GM12878 (cell line): Measurements from ENCODE around the gene TK1. TPM values are rescaled to one million over a fixed set of nuclear protein-coding genes. Genes with fewer than 3 reads are reported as not detected.
A peak's percentile ranks its signal among the peaks of the same experiment; 100 is the strongest.

Experiments used
- EED ChIP-seq: sonication (generic); IDR thresholded peaks from 2 replicates; pipeline ENCODE4 v1.6.1; 2016; ENCODE audit warnings: antibody characterized with exemption, low read depth
- ETV6 ChIP-seq, 2 experiments: fragments of 450-650 bp in 1 of 2; IDR thresholded peaks in 1 of 2; conservative IDR thresholded peaks in 1 of 2; 2 replicates each; pipeline ENCODE4 v1.6.1; 2014; ENCODE audit warnings: antibody characterized with exemption in 1 of 2, borderline replicate concordance in 1 of 2, low read depth in 1 of 2, mild to moderate bottlenecking in 1 of 2, moderate library complexity in 1 of 2
- IKZF2 ChIP-seq, 2 experiments: fragments of 450-650 bp; IDR thresholded peaks; 2 replicates each; pipeline ENCODE4 v1.6.1; 2017; ENCODE audit warnings: mild to moderate bottlenecking in 2 of 2, moderate library complexity in 2 of 2
- LARP7 ChIP-seq: fragments of 450-650 bp; IDR thresholded peaks from 2 replicates; pipeline ENCODE4 v1.6.1; 2017; ENCODE audit warnings: mild to moderate bottlenecking
- MTA3 ChIP-seq: IDR thresholded peaks from 2 replicates; pipeline ENCODE4 v1.6.1; 2012; ENCODE audit warnings: low read length, inconsistent platforms, borderline replicate concordance
- POLR2A ChIP-seq: IDR thresholded peaks from 2 replicates; pipeline ENCODE4 v1.6.1; 2011; ENCODE audit warnings: low read depth, mild to moderate bottlenecking, low read length
- POLR2AphosphoS2 ChIP-seq: IDR thresholded peaks from 2 replicates; pipeline ENCODE4 v1.6.1; 2011; ENCODE audit warnings: low read depth, mild to moderate bottlenecking, low read length, improper control_type of control experiment, moderate library complexity
- RAD21 ChIP-seq: IDR thresholded peaks from 2 replicates; pipeline ENCODE4 v1.6.1; 2011; ENCODE audit warnings: mild to moderate bottlenecking, low read depth, low read length, moderate library complexity; ENCODE audit not compliant: insufficient read depth
- SMARCA5 ChIP-seq: fragments of 450-650 bp; IDR thresholded peaks from 2 replicates; pipeline ENCODE4 v1.6.1; 2017; ENCODE audit warnings: mild to moderate bottlenecking
- TBL1XR1 ChIP-seq: IDR thresholded peaks from 2 replicates; pipeline ENCODE4 v1.6.1; 2012; ENCODE audit warnings: low read depth, low read length, improper control_type of control experiment
- TCF12 ChIP-seq: IDR thresholded peaks from 2 replicates; pipeline ENCODE4 v1.6.1; 2011; ENCODE audit warnings: low read depth, mild to moderate bottlenecking, low read length
- YBX1 ChIP-seq: fragments of 450-650 bp; IDR thresholded peaks from 2 replicates; pipeline ENCODE4 v1.6.1; 2016; ENCODE audit warnings: antibody characterized with exemption
- ZNF384 ChIP-seq: IDR thresholded peaks from 2 replicates; pipeline ENCODE4 v1.6.1; 2012; ENCODE audit warnings: low read depth, mild to moderate bottlenecking, low read length, improper control_type of control experiment, borderline replicate concordance
- polyA plus RNA-seq, 11 experiments: library from polyadenylated mRNA; depleted of rRNA in 4 of 11; unstranded in 6 of 11; stranded (reverse) in 5 of 11; fragments of >200 nt; fragmentation: Nextera tagmentation in 4 of 11; fragmentation: Illumina TruSeq in 1 of 11; extraction: Ambion mirVana in 4 of 11; extraction: Trizol in 1 of 11; gene quantifications; 1 replicate in 1 of 11; 2 replicates in 10 of 11; pipeline versions ENCODE4 v1.2.1 to v1.2.3, GENCODE V29; 2011 to 2016; ENCODE audit warnings: inconsistent platforms in 2 of 11, missing spikeins in 2 of 11, low read depth in 1 of 11
- total RNA-seq, 4 experiments: library from RNA; depleted of rRNA in 3 of 4; stranded (reverse); fragments of >200 nt in 3 of 4; fragmentation: Illumina TruSeq in 1 of 4; extraction: Trizol in 1 of 4; gene quantifications; 2 replicates each; pipeline versions ENCODE4 v1.2.1 to v1.2.3, GENCODE V29; 2013 to 2021
- TF ChIP-seq, protein P1 (sequence below): IDR thresholded peaks from 2 replicates; pipeline ENCODE4 v1.6.1; 2012; ENCODE audit warnings: low read depth, low read length, improper control_type of control experiment
- TF ChIP-seq, protein P2 (sequence below): fragments of 450-650 bp; IDR thresholded peaks from 2 replicates; pipeline ENCODE4 v1.6.1; 2016; ENCODE audit warnings: mild to moderate bottlenecking
- TF ChIP-seq, protein P3 (sequence below): fragments of 450-650 bp; IDR thresholded peaks from 2 replicates; pipeline ENCODE4 v1.6.1; 2016; ENCODE audit warnings: mild to moderate bottlenecking, moderate library complexity, borderline replicate concordance
- TF ChIP-seq, protein P4 (sequence below): fragments of 150-350 bp; IDR thresholded peaks from 2 replicates; pipeline ENCODE4 v1.6.1; 2014; ENCODE audit warnings: mild to moderate bottlenecking, low read depth, low read length
- TF ChIP-seq, protein P5 (sequence below): fragments of 450-650 bp; IDR thresholded peaks from 2 replicates; pipeline ENCODE4 v1.6.1; 2017; ENCODE audit warnings: mild to moderate bottlenecking, moderate library complexity

The TK1 gene
- total and polyA plus RNA-seq, 10 of the 15 experiments (the other 5 are each of a cell fraction or from before 2014, with no cell fraction given): 4.6 to 175 (median 77.9) TPM

DNA sequence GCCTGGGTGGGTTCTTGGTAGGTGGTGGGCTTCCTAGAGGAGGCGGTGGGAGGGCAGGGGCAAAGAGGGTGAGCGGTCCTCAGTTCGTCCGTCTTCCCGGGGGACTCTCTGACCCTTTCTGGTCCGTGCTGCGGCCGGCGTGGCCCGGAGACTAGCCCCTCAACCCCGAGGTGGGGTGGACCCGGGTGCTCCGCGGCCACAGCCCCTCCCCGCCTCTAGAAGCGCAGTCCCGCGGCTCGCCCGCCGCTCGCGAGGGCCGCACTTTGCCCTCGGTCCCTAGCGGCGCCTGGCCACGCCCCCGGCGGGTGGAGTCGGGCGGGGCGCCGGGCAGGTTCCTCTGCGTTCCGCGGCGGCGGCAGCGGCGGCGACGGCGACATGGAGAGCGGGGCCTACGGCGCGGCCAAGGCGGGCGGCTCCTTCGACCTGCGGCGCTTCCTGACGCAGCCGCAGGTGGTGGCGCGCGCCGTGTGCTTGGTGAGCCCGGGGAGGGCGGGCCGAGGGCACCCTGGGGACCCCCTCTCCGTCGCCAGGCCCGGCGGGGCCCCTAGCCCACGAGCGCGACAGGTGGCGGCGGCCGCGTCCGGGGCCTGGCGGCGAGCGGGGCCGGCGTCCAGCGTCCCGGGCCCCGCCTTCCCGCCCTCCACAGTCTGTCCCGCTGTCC, 18.5 kb downstream of the TK1 start, which contains the start of gene SYNGR2 (continued):
- TF ChIP-seq, protein P1, sequence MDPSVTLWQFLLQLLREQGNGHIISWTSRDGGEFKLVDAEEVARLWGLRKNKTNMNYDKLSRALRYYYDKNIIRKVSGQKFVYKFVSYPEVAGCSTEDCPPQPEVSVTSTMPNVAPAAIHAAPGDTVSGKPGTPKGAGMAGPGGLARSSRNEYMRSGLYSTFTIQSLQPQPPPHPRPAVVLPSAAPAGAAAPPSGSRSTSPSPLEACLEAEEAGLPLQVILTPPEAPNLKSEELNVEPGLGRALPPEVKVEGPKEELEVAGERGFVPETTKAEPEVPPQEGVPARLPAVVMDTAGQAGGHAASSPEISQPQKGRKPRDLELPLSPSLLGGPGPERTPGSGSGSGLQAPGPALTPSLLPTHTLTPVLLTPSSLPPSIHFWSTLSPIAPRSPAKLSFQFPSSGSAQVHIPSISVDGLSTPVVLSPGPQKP: no peak
- no peak for TF ChIP-seq TCF12
- TF ChIP-seq EED: no peak
- TF ChIP-seq, protein P2, sequence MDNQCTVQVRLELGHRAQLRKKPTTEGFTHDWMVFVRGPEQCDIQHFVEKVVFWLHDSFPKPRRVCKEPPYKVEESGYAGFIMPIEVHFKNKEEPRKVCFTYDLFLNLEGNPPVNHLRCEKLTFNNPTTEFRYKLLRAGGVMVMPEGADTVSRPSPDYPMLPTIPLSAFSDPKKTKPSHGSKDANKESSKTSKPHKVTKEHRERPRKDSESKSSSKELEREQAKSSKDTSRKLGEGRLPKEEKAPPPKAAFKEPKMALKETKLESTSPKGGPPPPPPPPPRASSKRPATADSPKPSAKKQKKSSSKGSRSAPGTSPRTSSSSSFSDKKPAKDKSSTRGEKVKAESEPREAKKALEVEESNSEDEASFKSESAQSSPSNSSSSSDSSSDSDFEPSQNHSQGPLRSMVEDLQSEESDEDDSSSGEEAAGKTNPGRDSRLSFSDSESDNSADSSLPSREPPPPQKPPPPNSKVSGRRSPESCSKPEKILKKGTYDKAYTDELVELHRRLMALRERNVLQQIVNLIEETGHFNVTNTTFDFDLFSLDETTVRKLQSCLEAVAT: no peak; the same call in 1 of the 2 replicates
- TF ChIP-seq POLR2AphosphoS2: no peak; the same call in 1 of the 2 replicates
- no peak for TF ChIP-seq MTA3
- TF ChIP-seq, protein P3, sequence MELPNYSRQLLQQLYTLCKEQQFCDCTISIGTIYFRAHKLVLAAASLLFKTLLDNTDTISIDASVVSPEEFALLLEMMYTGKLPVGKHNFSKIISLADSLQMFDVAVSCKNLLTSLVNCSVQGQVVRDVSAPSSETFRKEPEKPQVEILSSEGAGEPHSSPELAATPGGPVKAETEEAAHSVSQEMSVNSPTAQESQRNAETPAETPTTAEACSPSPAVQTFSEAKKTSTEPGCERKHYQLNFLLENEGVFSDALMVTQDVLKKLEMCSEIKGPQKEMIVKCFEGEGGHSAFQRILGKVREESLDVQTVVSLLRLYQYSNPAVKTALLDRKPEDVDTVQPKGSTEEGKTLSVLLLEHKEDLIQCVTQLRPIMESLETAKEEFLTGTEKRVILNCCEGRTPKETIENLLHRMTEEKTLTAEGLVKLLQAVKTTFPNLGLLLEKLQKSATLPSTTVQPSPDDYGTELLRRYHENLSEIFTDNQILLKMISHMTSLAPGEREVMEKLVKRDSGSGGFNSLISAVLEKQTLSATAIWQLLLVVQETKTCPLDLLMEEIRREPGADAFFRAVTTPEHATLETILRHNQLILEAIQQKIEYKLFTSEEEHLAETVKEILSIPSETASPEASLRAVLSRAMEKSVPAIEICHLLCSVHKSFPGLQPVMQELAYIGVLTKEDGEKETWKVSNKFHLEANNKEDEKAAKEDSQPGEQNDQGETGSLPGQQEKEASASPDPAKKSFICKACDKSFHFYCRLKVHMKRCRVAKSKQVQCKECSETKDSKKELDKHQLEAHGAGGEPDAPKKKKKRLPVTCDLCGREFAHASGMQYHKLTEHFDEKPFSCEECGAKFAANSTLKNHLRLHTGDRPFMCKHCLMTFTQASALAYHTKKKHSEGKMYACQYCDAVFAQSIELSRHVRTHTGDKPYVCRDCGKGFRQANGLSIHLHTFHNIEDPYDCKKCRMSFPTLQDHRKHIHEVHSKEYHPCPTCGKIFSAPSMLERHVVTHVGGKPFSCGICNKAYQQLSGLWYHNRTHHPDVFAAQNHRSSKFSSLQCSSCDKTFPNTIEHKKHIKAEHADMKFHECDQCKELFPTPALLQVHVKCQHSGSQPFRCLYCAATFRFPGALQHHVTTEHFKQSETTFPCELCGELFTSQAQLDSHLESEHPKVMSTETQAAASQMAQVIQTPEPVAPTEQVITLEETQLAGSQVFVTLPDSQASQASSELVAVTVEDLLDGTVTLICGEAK: no peak
- no peak; a peak in 1 of 4 replicates for TF ChIP-seq IKZF2 (IDR thresholded peaks at IDR 0.05)
- TF ChIP-seq SMARCA5: peak; percentile 81
- TF ChIP-seq POLR2A: peak; percentile 80
- no peak for TF ChIP-seq RAD21
- TF ChIP-seq YBX1: no peak
- TF ChIP-seq, protein P4, sequence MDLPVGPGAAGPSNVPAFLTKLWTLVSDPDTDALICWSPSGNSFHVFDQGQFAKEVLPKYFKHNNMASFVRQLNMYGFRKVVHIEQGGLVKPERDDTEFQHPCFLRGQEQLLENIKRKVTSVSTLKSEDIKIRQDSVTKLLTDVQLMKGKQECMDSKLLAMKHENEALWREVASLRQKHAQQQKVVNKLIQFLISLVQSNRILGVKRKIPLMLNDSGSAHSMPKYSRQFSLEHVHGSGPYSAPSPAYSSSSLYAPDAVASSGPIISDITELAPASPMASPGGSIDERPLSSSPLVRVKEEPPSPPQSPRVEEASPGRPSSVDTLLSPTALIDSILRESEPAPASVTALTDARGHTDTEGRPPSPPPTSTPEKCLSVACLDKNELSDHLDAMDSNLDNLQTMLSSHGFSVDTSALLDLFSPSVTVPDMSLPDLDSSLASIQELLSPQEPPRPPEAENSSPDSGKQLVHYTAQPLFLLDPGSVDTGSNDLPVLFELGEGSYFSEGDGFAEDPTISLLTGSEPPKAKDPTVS: no peak
- no peak for TF ChIP-seq ZNF384
- TF ChIP-seq LARP7: peak; percentile 99
- TF ChIP-seq ETV6 (conservative IDR thresholded peaks at IDR 0.05 in 1 of 2, IDR thresholded peaks at IDR 0.05 in 1 of 2; ENCODE audit: borderline replicate concordance in 1 of 2, low read depth in 1 of 2): no peak
- no peak for TF ChIP-seq TBL1XR1
- TF ChIP-seq, protein P5, sequence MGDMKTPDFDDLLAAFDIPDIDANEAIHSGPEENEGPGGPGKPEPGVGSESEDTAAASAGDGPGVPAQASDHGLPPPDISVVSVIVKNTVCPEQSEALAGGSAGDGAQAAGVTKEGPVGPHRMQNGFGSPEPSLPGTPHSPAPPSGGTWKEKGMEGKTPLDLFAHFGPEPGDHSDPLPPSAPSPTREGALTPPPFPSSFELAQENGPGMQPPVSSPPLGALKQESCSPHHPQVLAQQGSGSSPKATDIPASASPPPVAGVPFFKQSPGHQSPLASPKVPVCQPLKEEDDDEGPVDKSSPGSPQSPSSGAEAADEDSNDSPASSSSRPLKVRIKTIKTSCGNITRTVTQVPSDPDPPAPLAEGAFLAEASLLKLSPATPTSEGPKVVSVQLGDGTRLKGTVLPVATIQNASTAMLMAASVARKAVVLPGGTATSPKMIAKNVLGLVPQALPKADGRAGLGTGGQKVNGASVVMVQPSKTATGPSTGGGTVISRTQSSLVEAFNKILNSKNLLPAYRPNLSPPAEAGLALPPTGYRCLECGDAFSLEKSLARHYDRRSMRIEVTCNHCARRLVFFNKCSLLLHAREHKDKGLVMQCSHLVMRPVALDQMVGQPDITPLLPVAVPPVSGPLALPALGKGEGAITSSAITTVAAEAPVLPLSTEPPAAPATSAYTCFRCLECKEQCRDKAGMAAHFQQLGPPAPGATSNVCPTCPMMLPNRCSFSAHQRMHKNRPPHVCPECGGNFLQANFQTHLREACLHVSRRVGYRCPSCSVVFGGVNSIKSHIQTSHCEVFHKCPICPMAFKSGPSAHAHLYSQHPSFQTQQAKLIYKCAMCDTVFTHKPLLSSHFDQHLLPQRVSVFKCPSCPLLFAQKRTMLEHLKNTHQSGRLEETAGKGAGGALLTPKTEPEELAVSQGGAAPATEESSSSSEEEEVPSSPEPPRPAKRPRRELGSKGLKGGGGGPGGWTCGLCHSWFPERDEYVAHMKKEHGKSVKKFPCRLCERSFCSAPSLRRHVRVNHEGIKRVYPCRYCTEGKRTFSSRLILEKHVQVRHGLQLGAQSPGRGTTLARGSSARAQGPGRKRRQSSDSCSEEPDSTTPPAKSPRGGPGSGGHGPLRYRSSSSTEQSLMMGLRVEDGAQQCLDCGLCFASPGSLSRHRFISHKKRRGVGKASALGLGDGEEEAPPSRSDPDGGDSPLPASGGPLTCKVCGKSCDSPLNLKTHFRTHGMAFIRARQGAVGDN: peak; percentile 87
